D721Med (cell line): Measurements from ENCODE around the gene IMPDH1.
A peak's percentile ranks its signal among the peaks of the same experiment; 100 is the strongest.

Experiments
- DNase-seq: peaks from one replicate; pipeline ENCODE4 v3.0.0; 2011; ENCODE audit warnings: low spot score; ENCODE audit not compliant: insufficient read length
- FAIRE-seq: peaks from 2 replicates; lab custom pipeline; 2011; peaks lifted over from hg19 to GRCh38; lab: Jason Lieb, UNC
- TF ChIP-seq, protein P1 (sequence below): IDR thresholded peaks from 2 replicates; pipeline ENCODE4 v1.5.1; 2012; ENCODE audit warnings: mild to moderate bottlenecking, control low read depth; ENCODE audit not compliant: insufficient read depth; ENCODE audit errors: missing control alignments

The IMPDH1 gene

DNA sequence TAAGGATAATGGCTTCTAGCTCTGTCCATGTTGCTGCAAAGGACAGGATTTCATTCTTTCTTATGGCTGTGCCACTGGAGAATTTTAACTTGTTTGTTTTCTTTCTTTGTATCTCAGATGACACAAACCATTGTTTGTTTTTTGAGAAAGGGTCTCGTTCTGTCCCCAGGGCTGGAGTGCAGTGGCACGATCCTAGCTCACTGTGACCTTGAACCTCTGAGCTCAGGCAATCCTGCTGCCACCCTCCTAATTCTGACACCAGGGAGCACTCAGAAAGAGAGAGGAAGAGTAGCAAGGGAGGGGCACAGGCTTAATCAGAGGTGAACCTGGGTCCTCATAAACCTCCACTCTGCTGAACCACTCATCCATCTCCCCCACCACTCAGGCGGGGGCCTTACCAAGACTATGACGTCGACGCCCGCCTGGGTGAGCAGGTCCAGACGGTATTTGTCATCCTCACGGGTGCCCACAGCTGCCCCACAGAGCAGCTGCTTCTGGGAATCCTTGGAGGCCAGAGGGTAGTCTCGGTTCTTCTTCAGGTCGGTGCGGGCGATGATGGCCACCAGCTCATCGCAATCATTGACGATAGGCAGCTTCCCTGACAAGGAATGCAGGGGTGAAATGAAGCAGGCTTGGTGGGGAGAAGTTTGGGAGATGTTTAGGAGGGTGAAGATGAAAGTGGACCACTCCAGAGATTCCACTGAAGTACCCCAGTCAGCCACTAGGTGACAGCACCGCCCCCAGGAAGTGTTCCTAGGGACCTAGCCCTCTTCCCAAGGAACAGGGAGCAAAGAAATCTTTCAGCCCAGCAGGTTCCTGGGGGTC lies 11.6 kb downstream of the IMPDH1 start:
- no peak for FAIRE-seq
- TF ChIP-seq, protein P1, sequence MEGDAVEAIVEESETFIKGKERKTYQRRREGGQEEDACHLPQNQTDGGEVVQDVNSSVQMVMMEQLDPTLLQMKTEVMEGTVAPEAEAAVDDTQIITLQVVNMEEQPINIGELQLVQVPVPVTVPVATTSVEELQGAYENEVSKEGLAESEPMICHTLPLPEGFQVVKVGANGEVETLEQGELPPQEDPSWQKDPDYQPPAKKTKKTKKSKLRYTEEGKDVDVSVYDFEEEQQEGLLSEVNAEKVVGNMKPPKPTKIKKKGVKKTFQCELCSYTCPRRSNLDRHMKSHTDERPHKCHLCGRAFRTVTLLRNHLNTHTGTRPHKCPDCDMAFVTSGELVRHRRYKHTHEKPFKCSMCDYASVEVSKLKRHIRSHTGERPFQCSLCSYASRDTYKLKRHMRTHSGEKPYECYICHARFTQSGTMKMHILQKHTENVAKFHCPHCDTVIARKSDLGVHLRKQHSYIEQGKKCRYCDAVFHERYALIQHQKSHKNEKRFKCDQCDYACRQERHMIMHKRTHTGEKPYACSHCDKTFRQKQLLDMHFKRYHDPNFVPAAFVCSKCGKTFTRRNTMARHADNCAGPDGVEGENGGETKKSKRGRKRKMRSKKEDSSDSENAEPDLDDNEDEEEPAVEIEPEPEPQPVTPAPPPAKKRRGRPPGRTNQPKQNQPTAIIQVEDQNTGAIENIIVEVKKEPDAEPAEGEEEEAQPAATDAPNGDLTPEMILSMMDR = peak; percentile 88

DNA sequence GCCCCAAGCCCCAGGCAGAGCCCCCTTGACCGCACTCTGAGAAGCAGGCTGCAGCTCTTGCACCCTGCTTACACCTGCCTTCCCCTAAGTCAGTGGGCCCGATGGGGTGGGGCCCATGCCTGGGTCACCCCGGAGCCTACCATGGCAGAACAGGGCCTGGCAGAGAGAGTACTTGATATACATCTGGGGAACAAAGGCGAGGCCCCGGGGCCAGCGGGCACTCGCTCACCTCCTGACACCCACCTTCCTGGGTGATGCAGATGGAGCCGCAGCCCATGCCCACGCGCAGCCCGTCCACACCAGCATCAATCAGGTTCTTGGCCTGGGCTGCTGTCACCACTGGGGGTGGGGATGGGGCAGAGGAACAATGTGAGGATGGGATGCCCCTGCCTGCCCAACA lies 13.4 kb downstream of the IMPDH1 start:
- TF ChIP-seq, protein P1 = no peak
- DNase-seq (no peak), FAIRE-seq (no peak)

More for the DNA sequence above, 11.6 kb downstream of the IMPDH1 start:
- peak; percentile 78 for DNase-seq

DNA sequence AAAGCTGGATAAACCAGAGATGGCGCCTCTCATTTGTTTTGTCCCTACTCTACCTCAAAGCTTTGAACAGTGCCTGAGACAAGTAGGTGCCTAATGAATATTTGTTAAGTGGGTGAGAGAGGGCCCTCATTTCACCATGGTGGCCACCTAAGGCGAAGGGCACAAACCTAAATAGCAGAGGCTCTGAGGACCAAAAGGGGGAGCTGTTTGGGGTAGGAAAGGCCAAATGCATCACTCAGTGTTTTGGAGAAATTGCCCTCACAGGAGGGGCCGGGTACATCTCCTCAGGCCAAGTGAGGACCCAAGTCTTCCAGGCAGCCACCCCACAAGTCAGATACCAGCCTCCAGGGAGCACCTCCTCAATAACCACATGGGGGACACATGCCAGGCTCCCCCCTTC lies 14.0 kb downstream of the IMPDH1 start:
- DNase-seq (no peak), FAIRE-seq (no peak)
- TF ChIP-seq, protein P1 = no peak

DNA sequence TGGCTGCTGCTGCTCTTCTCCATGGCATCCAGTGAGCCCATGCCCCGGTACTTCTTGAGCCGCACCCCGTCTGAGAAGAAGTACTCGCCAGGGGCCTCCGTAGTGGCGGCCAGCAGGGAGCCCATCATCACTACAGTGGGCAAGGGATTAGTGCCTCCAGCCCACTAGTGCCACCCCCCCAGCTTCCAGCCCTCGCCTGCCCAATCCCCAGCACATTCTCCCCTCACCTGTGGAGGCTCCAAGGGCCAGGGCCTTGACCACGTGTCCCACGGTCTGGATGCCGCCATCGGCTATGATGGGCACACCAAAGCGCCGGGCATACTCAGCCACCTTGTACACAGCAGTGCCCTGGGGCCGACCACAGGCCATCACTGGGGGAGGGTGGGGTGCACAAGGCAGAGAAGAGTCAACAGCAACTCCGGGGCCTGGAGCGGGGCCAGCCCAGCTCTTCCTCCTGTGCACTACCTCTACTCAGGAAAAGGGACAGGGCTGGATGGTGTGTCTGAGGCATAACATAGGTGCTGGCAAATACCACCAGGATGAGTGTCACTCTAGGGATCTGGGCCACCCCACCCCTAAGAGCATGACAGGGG lies 14.8 kb downstream of the IMPDH1 start:
- DNase-seq (no peak), FAIRE-seq (no peak)
- TF ChIP-seq, protein P1 = no peak

DNA sequence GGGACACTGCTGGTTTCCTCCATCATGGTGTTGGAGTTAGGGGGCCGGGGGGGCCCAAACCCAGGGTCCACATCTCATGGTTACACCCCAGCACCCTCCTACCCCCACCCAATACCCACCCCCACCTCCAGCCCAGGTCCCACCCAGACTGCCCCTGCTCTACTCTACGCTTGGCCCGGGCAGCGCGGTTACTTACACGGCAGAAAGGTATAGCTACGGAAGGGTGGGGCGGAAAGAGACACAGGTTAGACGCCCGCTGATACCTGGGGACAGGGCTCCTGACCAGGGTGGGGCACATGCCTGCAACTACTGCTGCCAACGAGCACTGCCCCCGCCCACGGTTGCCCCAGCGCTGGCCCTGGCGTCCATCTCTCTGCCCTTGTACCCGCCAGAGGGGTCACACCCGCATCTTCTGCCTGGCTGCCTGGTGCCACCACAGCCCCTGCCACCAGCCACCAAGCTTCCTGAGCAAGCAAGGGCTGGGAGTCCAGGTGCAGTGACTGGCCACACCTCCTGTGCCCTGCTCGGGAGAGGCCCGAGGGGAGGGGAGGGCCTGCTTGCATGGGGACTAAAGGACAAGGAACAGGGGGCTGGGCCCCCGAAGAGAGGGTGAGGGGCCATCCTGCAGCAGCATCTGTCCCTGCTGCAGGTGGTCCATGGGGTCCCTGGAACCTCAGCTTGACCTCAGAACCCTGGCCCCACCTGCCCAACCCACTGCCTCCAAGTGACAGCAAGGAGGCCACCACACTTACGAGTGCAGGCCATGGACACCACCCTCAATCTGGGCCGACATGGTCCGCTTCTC lies 16.1 kb downstream of the IMPDH1 start:
- DNase-seq = no peak
- TF ChIP-seq, protein P1 = no peak
- no peak for FAIRE-seq

DNA sequence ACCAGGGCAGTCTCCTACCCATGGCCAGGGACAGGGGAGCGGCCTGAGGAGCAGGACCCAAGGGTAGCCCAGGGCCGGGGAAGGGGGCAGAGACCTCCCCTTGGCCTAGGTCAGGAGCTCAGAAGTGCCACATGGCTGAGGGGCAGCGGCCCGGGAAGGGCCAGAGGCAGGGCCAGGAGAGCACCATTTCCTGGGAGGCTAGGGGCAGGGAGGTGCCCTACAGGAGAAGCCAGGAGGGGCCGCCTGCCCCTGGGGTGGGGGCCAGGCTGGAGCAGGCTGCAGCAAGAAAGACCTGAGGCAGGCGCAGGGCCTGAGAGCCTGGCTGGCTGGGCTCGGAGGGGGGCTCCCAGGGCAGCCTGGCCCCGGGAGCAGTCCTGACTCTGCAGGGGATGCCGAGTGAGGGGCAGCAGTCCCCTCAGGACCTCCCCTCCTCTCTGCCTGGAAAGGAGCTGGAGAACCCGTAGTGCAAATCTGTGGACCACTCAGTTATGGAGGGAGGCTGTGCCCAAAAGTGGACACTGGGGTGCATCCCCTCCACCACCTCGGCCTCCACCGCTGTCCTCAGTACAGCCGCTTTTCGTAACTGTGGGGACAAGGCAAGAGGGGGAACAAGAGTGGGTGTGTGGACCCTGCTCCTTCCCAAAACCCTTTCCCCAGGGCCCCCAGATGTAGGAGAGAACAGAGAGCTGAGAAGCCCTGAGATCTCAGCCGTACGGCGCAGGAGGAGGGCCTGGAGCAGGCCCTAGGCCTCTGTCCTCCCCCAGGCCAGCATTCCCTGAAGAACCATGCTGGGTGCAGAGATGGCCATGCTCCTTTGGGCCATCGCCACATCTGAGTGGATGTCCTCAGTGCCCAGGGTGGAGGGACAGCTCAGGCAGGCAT lies 17.1 kb downstream of the IMPDH1 start:
- DNase-seq = no peak
- TF ChIP-seq, protein P1 = no peak
- no peak for FAIRE-seq
